NCI-H446 treated with DMSO at 0.1 percent for 48 hours (cell line): ENCODE results near the gene ST3GAL6.

Experiments
- DNase-seq: peaks from one replicate; lab custom pipeline; 2025; lab: John Stamatoyannopoulos, UW

ST3GAL6 gene

DNA sequence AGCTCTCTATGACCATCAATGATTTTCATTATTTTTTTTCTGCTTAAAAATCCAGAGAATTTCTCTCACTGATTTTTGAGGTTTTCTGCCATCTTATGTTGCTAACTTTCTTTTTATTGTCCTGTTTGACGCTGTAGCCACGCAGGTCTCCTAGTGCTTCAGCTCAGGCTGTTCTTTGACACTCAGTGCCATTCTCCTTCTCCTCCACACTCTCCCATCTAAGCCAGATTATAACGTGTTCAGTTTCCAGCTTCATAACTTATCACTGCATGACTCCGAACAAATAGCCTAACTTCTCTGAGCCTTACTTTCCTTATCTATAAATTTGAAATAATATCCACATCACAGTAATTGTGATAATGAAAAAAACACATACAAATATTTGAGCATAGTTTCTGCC, 22.8 kb upstream of the ST3GAL6 start:
- no peak for DNase-seq

DNA sequence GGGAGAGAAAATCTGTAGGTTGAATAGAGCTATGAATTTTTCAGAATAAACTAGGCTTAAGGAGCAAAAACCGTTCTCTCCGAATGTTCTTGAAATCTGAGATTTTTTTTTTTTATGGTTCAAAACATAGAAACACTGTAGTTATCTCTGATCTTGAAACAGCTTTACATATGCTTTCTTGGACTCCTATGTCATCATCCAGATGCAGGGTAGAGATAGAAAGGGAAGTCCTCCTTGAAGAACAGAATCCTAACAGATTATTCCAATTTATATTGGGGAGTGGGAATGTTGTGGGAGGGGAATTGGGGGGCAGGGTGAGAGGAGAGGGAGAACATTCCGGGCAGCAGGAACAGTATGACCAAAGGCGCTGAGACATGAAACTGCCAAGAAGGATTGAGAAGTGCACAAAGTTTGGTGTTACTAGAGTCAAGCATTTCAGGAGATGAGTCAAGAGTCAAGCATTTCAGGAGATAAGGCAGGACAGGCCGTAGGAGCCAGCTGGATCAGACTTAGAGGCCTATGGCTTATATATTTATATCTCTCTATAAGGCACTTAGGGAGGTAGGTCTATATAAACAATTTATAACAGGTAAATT, 21.9 kb upstream of the ST3GAL6 start:
- no peak for DNase-seq

GRCh38 chr3:98743071-98743470, 20.1 kb upstream of the ST3GAL6 start:
- DNase-seq: no peak

GRCh38 chr3:98744283-98744682, 18.9 kb upstream of the ST3GAL6 start:
- no peak for DNase-seq

GRCh38 chr3:98745718-98746117, 17.4 kb upstream of the ST3GAL6 start:
- DNase-seq: no peak

DNA sequence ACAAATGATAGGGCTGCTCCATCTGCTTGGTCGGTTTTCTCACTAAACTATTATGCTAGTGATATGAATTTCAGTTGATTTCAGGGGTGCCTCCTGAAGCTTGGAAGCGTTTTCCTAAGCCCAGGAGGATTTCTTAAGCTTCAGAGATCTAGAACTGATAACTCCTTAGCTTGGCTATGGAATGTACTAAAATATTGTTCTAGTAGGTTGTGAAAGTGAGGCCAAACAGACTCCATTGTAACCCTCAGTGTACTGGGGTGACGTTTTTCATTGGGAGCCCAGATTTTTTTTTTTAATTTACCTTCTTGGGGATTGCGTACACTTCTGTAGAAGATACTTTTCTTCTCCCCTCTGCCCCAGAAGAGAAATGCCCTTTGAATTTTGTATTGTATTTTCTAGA, 17.0 kb upstream of the ST3GAL6 start:
- DNase-seq: no peak

DNA sequence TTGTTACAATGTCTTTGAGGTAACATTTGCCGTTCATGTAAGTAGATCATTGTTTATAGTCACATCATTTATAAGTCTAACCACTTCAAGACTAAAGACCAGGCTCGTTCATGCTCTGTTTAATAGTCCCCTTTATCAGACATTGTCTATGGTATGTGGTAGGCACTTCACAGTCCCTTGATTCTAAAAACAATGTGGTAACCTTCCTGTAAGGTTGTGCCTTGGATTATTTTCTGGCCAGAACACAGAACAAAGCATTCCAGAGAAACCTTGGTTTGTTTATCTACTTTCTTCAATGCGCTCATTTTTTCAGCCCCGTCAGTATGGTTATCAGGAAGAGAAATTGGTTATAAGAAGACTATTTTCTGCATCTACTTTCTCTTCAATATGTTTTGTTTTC, 16.3 kb upstream of the ST3GAL6 start:
- DNase-seq: no peak

DNA sequence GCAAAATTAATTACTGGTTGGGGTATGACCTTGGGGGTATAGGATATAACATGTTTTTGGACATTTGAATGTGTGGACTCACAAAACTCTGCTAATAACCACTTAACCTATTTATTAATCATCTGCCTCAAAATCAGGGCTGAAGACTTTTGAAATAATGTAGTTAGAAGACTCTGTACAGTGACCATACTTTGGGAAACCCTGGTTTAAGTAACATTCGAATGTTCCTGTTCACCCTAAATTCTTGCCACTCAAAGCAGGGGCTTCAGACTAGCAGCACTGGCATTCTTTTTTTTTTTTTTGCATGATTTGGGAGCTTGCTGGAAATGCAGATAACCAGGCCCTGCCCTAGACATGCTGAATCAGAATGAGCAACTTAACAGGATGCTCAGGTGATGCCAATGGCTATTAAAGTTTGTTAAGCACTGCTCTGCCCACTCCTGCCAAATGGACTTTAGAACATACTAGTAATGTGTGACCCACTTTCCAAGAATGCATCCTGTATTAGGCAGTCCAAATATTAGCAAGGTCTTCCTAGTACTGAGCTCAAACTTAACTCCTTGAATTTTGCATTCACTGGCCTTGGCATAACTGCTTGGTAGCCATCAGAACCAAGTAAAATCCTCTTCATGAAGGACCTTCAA, 12.7 kb upstream of the ST3GAL6 start:
- no peak for DNase-seq

DNA sequence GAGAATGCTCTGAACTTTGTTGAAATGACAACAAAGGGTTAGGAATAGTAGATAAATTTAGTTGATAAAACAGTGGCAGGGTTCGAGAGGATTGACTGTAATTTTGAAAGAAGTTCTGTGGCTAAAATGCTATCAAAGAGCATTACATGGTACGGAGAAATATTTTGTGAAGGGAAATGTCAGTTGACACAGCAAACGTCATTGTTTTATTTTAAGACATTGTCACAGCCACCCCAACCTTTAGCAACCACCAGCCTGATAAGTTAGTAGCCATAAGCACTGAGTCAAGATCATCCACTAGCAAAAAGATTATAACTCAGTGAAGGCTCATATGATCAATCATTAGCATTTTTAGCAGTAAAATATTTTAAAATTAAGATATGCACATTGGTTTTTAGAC, 8.7 kb upstream of the ST3GAL6 start:
- DNase-seq: no peak

GRCh38 chr3:98755601-98756000, 7.5 kb upstream of the ST3GAL6 start:
- no peak for DNase-seq

GRCh38 chr3:98759629-98760028, 3.5 kb upstream of the ST3GAL6 start:
- DNase-seq: no peak

- DNase-seq: no peak
Observed at GRCh38 chr3:98761643-98762229, 1.4 kb upstream of the ST3GAL6 start.

DNA sequence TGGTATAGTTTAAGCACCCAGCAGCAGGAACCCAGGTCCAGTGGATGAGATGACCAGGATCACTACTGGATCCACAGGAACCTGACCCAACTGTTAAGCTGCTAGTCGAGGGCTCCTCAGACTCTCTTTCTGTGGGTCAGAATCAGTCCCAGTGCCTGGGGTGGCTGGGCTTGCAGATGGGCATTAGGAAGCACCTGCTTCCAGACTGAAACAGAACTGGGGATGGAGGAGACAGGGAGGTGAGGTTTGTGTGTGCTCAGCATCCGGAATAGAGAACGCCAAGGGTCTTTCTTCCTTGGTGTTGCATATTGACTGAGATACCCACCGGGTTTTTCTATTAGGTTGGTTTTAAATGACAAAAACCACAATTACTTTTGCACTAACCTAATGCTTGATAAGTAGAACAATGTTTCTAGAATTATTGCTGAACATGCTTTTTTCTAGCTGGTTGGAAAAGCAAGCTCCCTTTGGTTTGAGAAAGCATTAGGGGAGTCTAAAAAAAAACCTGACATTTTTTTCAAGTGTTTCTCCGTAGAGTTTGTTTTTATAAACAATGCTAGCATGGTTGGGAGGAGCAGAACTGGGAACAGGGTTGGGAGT, 779 bp downstream of the ST3GAL6 start:
- no peak for DNase-seq

DNA sequence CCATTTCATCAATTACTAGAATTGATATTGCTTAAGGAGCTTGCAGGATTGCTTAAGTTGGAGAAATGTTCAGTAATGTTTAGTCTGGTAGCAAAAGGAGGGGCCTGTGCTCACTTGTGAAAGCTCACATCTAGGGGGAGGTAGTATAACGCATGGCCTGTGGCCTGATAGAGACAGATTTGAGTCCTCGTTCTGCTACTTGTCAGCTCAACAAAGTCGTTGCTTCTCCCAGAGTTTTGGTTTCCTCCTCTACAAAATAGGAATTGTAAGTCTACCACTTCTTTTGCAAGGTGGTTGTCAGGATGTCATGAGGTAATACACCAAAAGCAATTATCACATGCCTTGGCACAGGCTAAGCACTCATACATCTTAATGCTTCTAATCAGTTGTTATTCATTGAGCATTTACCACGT, 1.3 kb downstream of the ST3GAL6 start:
- DNase-seq: no peak

- DNase-seq: no peak
Observed at GRCh38 chr3:98765721-98766120, 2.6 kb downstream of the ST3GAL6 start.

DNA sequence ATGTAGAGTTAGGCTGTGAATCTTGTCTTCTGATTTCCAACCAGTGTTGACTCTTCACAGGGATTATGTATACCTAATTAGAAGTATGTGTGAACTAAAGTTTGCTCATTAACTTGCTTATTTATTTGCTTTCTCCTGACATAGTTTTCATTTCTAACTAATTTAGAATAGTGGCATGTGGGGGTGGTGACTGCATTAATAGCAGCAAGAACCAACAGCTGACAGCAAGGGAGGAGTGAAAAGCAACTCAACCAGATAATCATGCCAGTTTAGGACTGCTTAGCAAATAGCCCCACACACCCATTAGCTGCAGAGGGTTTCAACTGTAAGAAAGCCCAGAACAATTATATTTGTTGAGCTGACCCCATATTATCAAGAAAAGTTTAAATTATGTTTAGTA, 3.8 kb downstream of the ST3GAL6 start:
- DNase-seq: no peak

GRCh38 chr3:98768961-98769360, 5.8 kb downstream of the ST3GAL6 start:
- no peak for DNase-seq

DNA sequence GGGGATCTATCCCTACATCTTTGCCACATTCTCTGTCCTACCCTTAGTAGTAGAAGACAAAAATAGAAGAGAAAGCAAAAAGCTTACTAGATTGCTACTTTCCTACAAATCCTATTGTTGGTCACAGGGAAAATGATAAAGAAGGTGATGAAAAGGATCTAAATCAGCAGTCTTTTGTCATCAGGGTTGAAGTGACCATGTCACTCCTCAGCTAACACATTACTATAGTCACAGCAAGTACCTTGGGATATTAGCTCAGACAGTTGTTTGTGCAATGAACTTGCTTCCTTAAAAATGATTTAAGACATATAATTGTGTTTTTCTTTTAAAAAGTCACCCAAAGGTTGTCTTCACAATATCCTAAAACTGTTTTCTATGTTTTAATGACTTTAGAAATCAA, 6.3 kb downstream of the ST3GAL6 start:
- DNase-seq: no peak

DNA sequence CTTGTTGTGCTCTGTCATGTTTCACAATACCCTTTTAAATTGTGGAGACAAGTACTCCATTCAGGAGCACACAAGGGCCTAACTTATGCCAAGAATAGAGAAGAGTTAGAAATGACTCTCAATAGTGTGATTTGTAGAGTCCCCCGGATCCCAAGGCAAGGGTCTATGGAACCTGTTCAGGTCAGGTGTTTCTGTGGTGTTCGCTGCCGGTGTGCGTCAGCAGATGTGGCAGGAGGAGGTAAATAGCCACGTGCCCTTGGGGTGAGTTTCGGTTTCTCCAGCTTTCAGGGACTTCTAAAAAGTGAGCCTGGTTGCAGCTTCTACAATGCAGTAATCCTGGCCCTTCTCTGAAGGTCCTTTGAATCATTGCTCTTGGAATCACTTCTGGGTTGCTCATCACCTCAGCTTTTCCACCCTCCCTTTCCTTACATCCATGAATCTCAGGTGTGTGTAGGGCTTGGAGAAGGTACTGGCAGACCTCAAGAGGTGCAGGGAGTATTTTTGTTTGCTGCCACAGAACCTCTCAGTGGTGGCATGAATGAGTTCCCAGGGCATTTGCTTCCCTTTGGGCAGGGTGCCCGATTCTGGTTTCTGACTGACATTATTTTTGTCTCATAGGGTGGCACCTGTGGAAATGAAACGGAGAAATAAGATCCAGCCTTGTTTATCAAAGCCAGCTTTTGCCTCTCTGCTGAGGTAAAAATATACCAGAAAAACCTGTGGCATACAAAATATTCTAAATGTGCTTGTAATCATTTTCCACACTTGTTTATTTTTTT, 7.3 kb downstream of the ST3GAL6 start:
- DNase-seq: no peak

- DNase-seq: no peak
Observed at GRCh38 chr3:98772022-98772421, 8.9 kb downstream of the ST3GAL6 start.

GRCh38 chr3:98775459-98776139, 12.5 kb downstream of the ST3GAL6 start:
- no peak for DNase-seq

GRCh38 chr3:98776140-98776493, 13.0 kb downstream of the ST3GAL6 start:
- DNase-seq: no peak
